Thoracic aorta (tissue), 2 donors: ENCODE results near the gene MUC15. TPM values are rescaled to one million over a fixed set of nuclear protein-coding genes. Genes with fewer than 3 reads are reported as not detected.

ENCODE experiments used
- ATAC-seq: fragments of 150-250 bp; one replicate; pipeline ENCODE4 v1.8.0; 2017; ENCODE audit warnings: low read depth; ENCODE audit not compliant: insufficient number of reproducible peaks, low FRiP score
- DNase-seq: peaks from one replicate; pipeline ENCODE4 v3.0.0-alpha.2; 2020; ENCODE audit warnings: low spot score
- H3K27ac ChIP-seq, 2 donors: fragments of 200-600 bp; sonication (generic); 1 replicate in 1 of 2; 2 replicates in 1 of 2; pipeline ENCODE4 v1.5.1; 2016; ENCODE audit warnings: mild to moderate bottlenecking in 2 of 2, moderate library complexity in 2 of 2
- H3K27me3 ChIP-seq: fragments of 200-600 bp; sonication (generic); replicated peaks from 2 replicates; pipeline ENCODE4 v1.6.0; 2016; ENCODE audit warnings: mild to moderate bottlenecking; ENCODE audit not compliant: insufficient read depth
- H3K36me3 ChIP-seq: fragments of 200-600 bp; sonication (generic); one replicate; pipeline ENCODE4 v1.5.1; 2016
- H3K4me1 ChIP-seq, 2 donors: fragments of 200-600 bp; sonication (generic); 1 replicate in 1 of 2; 2 replicates in 1 of 2; pipeline versions ENCODE4 v1.5.1 to v1.6.0; 2016; ENCODE audit warnings: low read depth in 2 of 2, mild to moderate bottlenecking in 1 of 2; ENCODE audit not compliant: control insufficient read depth in 1 of 2
- H3K4me3 ChIP-seq: fragments of 200-600 bp; sonication (generic); 2 replicates; pipeline ENCODE4 v1.5.1; 2016; ENCODE audit warnings: mild to moderate bottlenecking
- H3K9me3 ChIP-seq: fragments of 200-600 bp; sonication (generic); 2 replicates; pipeline ENCODE4 v1.5.1; 2016
- total RNA-seq, 2 donors: library from RNA; depleted of rRNA; stranded (reverse); fragments of >200 nt; gene quantifications; one replicate each; pipeline versions ENCODE4 v1.1.0 to v1.2.3, GENCODE V29; 2016
- TF ChIP-seq, protein P1 (sequence below): fragments of 200-600 bp; sonication (generic); IDR thresholded peaks from one replicate; pipeline ENCODE4 v1.5.1; 2019; ENCODE audit warnings: antibody characterized with exemption

The MUC15 gene
- total RNA-seq, 2 donors from 2014 or later = 0.54 TPM; not detected in 1

DNA sequence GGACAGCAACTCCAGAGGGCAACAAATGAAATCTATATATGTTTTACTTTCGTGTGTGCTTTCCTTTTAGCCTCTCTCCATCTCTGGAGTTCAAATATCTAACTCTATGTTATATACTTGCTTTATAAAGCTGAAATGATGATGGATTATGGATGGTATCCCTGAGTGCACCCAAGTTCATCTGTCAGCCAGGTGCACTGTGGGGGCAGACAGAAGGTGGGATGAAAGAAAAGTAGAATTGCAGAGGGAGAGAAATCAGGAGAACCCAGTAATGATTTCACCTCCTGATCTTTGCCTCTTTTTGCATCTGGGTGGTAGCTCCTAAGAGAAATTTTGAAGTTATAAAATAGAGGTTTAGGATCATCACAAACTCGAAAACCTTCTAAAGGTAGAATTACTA is 2.4 kb downstream of the MUC15 start:
- H3K9me3 ChIP-seq = no peaks in the 10 kb centered on the region
- TF ChIP-seq, protein P1, sequence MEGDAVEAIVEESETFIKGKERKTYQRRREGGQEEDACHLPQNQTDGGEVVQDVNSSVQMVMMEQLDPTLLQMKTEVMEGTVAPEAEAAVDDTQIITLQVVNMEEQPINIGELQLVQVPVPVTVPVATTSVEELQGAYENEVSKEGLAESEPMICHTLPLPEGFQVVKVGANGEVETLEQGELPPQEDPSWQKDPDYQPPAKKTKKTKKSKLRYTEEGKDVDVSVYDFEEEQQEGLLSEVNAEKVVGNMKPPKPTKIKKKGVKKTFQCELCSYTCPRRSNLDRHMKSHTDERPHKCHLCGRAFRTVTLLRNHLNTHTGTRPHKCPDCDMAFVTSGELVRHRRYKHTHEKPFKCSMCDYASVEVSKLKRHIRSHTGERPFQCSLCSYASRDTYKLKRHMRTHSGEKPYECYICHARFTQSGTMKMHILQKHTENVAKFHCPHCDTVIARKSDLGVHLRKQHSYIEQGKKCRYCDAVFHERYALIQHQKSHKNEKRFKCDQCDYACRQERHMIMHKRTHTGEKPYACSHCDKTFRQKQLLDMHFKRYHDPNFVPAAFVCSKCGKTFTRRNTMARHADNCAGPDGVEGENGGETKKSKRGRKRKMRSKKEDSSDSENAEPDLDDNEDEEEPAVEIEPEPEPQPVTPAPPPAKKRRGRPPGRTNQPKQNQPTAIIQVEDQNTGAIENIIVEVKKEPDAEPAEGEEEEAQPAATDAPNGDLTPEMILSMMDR = no peak
- H3K27ac ChIP-seq = no peak overlapping the region
- DNase-seq (no peak), ATAC-seq (no peak)
- no peaks in the 10 kb centered on the region for H3K27me3 ChIP-seq
- H3K36me3 ChIP-seq = no peaks in the 10 kb centered on the region
- no peaks in the 10 kb centered on the region for H3K4me1 ChIP-seq
- no peak overlapping the region for H3K4me3 ChIP-seq

DNA sequence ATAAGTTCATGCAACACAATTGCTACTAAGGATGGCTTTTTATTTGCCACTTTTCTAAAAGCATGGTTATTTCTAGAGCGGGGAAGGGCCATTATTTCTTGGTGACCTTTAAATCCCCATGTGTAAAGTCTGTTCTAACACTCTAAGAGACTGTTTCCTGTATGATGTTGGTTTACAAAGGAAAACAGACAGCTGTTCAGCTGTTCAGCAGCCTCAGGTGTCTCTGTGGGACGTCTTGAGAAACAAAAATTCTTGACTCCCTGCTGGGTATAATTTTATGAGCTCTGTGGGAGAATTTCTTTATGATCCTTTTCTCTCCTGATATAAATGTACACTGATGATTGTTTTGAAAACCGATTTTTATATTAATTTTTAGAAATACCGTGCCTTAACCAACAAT is 13.9 kb downstream of the MUC15 start:
- Histone ChIP-seq H3K27ac (no peak overlapping the region), H3K4me3 (no peak overlapping the region), H3K4me1 (no peaks in the 10 kb centered on the region), H3K9me3 (no peaks in the 10 kb centered on the region), H3K36me3 (no peaks in the 10 kb centered on the region), H3K27me3 (no peaks in the 10 kb centered on the region)
- ATAC-seq (no peak), DNase-seq (no peak)
- TF ChIP-seq, protein P1 = no peak

DNA sequence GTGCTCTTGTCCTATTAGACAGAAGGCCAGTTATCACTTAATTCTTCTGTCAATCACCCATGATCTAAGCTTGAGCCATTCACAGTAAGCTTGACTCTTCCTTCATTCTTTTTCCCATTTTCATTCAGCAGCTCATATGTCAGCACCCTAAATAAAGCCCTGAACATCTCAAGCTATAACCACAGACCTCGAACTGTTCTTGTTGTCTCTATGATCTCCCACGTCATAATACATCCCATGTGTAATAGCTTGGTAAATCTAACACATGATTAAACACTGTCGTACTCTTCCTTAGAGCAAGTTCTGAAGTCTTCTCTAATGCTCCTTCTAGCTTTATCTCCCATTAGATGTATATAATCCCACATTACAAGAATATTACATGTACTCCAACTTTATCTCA is 14.4 kb downstream of the MUC15 start:
- Histone ChIP-seq H3K27me3 (no peaks in the 10 kb centered on the region), H3K9me3 (no peaks in the 10 kb centered on the region), H3K27ac (no peak overlapping the region), H3K4me3 (no peak overlapping the region), H3K36me3 (no peaks in the 10 kb centered on the region), H3K4me1 (no peaks in the 10 kb centered on the region)
- DNase-seq (no peak), ATAC-seq (no peak)
- TF ChIP-seq, protein P1 = no peak

DNA sequence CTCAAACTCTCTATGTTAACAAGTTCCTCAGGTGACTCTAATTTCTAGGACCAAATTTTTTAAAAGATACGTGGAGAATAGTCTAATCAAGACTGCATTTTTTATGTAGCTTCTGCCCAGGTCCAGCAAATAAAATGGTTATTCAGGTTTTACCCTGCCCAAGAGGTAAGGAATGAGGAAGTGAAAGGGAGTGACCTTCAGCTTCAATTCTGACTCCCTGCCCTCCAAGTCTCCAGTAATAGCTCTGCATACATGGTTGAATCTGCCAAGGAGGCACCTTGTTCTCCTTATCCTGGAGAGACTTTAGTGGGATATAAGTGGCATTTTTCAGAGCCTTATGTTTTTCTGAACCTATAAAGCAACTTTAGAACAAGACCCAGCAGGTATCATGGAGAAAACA is 15.5 kb downstream of the MUC15 start:
- no peak for ATAC-seq
- no peaks in the 10 kb centered on the region for H3K27me3 ChIP-seq
- no peak overlapping the region for H3K4me3 ChIP-seq
- DNase-seq = no peak
- TF ChIP-seq, protein P1 = no peak
- H3K36me3 ChIP-seq = no peaks in the 10 kb centered on the region
- no peak overlapping the region for H3K27ac ChIP-seq
- no peaks in the 10 kb centered on the region for H3K4me1 ChIP-seq
- H3K9me3 ChIP-seq = no peaks in the 10 kb centered on the region

DNA sequence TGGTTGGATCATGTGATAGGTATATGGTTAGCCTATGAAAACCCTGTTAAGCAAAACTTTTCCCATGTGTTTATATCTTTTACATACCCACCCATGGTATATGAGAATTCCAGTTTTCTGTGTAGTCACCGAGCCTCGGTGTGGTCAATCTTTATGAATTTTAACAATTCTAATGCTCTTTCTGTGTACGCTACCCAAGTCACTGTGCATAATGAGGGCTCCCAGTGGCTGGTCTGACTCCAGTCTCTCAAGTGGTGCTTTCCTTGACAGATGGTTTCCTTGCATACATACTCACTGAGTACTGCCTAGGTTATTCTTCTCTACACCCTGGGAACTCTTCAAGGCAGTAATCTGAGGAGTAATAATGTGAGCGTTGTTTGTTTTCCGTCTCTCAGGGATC is 17.6 kb downstream of the MUC15 start:
- H3K4me3 ChIP-seq = no peak overlapping the region
- no peak for ATAC-seq
- TF ChIP-seq, protein P1 = no peak
- no peak for DNase-seq
- no peaks in the 10 kb centered on the region for H3K9me3 ChIP-seq
- H3K36me3 ChIP-seq = no peaks in the 10 kb centered on the region
- no peaks in the 10 kb centered on the region for H3K4me1 ChIP-seq
- H3K27me3 ChIP-seq = no peaks in the 10 kb centered on the region
- H3K27ac ChIP-seq = no peak overlapping the region
